HG03571 (cell line): ENCODE data around the gene LYRM4.

Experiments used
- ATAC-seq: cut with Tn5 transposase; IDR thresholded peaks from one replicate; pipeline ENCODE4 v1.9.1; 2021; ENCODE audit not compliant: unreplicated experiment

Gene LYRM4

GRCh38 chr6:5206920-5207561 is 53.7 kb downstream of the LYRM4 start:
- ATAC-seq = no peak

GRCh38 chr6:5205877-5206850 is 54.6 kb downstream of the LYRM4 start:
- no peak for ATAC-seq

- ATAC-seq = no peak
These were observed 55.7 kb downstream of the LYRM4 start for GRCh38 chr6:5205035-5205507.

GRCh38 chr6:5204376-5204775 is 56.4 kb downstream of the LYRM4 start:
- ATAC-seq = no peak

- no peak for ATAC-seq
These were observed 57.2 kb downstream of the LYRM4 start for GRCh38 chr6:5203546-5203945.

- ATAC-seq = no peak
These were observed 57.8 kb downstream of the LYRM4 start for GRCh38 chr6:5202941-5203340.

GRCh38 chr6:5202206-5202605 is 58.5 kb downstream of the LYRM4 start:
- no peak for ATAC-seq

GRCh38 chr6:5201271-5201670 is 59.5 kb downstream of the LYRM4 start:
- no peak for ATAC-seq

GRCh38 chr6:5199702-5200101 is 61.0 kb downstream of the LYRM4 start:
- ATAC-seq = no peak

GRCh38 chr6:5199283-5199682 is 61.5 kb downstream of the LYRM4 start:
- no peak for ATAC-seq

- ATAC-seq = no peak
These were observed 63.7 kb downstream of the LYRM4 start for GRCh38 chr6:5197084-5197483.

- no peak for ATAC-seq
These were observed 68.5 kb downstream of the LYRM4 start for GRCh38 chr6:5192135-5192794.

GRCh38 chr6:5191722-5192121 is 69.0 kb downstream of the LYRM4 start:
- ATAC-seq = no peak

- peak; percentile 86 for ATAC-seq
These were observed 69.5 kb downstream of the LYRM4 start for GRCh38 chr6:5191222-5191621.

GRCh38 chr6:5190507-5190906 is 70.2 kb downstream of the LYRM4 start:
- no peak for ATAC-seq

- ATAC-seq = no peak
These were observed 72.1 kb downstream of the LYRM4 start for GRCh38 chr6:5188646-5189045.

GRCh38 chr6:5184878-5185277 is 75.9 kb downstream of the LYRM4 start:
- no peak for ATAC-seq

- no peak for ATAC-seq
These were observed 76.5 kb downstream of the LYRM4 start for GRCh38 chr6:5184218-5184617.

GRCh38 chr6:5181510-5182317 is 79.0 kb downstream of the LYRM4 start:
- ATAC-seq = no peak

- no peak for ATAC-seq
These were observed 80.1 kb downstream of the LYRM4 start for GRCh38 chr6:5180636-5181035.

- no peak for ATAC-seq
These were observed 80.8 kb downstream of the LYRM4 start for GRCh38 chr6:5179917-5180316.
